Measurements from ENCODE around the gene SNAP25. TPM values are rescaled to one million over a fixed set of nuclear protein-coding genes. Genes with fewer than 3 reads are reported as not detected.

Gene SNAP25
- total RNA-seq, 1 experiment from 2014 or later = not detected

DNA sequence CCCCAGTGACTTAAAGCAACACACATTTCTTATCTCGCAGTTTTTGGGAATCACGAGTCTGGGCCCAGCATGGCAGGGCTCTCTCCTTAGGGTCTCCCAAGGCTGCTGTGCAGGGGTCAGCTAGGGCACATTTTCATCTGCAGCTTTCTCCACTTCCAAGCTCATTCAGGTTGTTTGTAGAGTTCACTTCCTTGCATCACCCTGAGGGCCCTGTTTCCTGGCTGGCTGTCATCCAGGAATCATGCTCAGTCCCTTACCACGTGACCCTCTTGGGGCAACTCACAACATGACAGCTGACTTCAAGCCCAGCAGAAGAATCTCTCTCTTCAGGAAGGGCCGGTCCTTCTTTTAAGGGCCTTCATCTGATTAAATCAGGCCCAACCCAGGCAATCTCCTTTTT is 21.3 kb downstream of the SNAP25 start:
- BruUV-seq (replicated peaks) = no TSS peak
- H3K9me3 ChIP-seq (ENCODE audit: low read length) = no peaks in the 10 kb centered on the region
- H3K4me1 ChIP-seq (ENCODE audit: insufficient read depth, low read length) = no peaks in the 10 kb centered on the region
- intact Hi-C loops (cut with micrococcal nuclease) = no loop called here
- ChIA-PET CTCF (no interaction called here), POLR2A (ENCODE audit: unreplicated experiment) (no interaction called here)
- no peaks in the 10 kb centered on the region for H3K79me2 ChIP-seq (ENCODE audit: low read length)
- no peak overlapping the region for H3K9ac ChIP-seq (ENCODE audit: low read length)
- peaks cover 14% of the 10 kb centered on the region; the same call in 1 of the 2 replicates for H3K27me3 ChIP-seq (ENCODE audit: low read length)
- no peaks in the 10 kb centered on the region for H3F3A ChIP-seq (ENCODE audit: low read length, unreplicated experiment)
- no peak for ATAC-seq
- H3K9me2 ChIP-seq (replicated peaks; ENCODE audit: low read length) = no peaks in the 10 kb centered on the region
- DNase-seq = peak; percentile 32
- no peaks in the 10 kb centered on the region for H4K20me1 ChIP-seq (ENCODE audit: low read length)
- no peak overlapping the region for H3K4me3 ChIP-seq (ENCODE audit: low read length)
- H2AFZ ChIP-seq (ENCODE audit: low read length) = no peak overlapping the region
- no peak for TF ChIP-seq EZH2 (IDR thresholded peaks at IDR 0.05; ENCODE audit: low read length, unreplicated experiment)
- no peak for TF ChIP-seq EZH2phosphoT487 (IDR thresholded peaks at IDR 0.05; ENCODE audit: borderline replicate concordance, low read length)
- no peak for TF ChIP-seq CTCF (conservative IDR thresholded peaks at IDR 0.05; ENCODE audit: low read depth, low read length)
- H3K36me3 ChIP-seq (ENCODE audit: low read depth, low read length) = no peaks in the 10 kb centered on the region
- H3K4me2 ChIP-seq (ENCODE audit: low read length) = no peak overlapping the region
- no peak overlapping the region for H3K27ac ChIP-seq (ENCODE audit: low read length)

DNA sequence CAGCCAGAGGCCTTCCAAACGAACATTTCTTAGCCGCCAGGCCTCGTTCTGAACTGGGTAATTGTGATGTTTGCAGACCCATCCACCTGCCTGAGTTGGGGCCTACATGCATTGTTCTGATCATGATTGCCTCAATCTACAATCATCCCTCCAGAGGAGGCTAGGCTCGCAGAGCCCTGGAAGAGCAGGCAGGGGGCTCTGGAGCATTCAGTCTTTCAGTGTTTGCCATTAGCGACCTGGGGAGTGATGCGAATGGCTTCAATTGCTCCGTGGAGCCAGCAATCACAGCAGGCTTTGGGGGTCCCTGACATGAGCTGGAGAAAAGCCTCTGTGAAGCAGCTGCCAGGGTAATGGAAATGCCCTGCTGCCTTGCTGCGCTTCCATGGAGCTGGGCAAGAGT is 22.0 kb downstream of the SNAP25 start:
- Histone ChIP-seq H3K9me3 (ENCODE audit: low read length) (no peaks in the 10 kb centered on the region), H3K27ac (ENCODE audit: low read length) (no peak overlapping the region), H3K4me2 (ENCODE audit: low read length) (no peak overlapping the region), H3K4me1 (ENCODE audit: insufficient read depth, low read length) (no peaks in the 10 kb centered on the region), H3F3A (ENCODE audit: low read length, unreplicated experiment) (no peaks in the 10 kb centered on the region), H3K79me2 (ENCODE audit: low read length) (no peaks in the 10 kb centered on the region), H3K9me2 (replicated peaks; ENCODE audit: low read length) (no peaks in the 10 kb centered on the region), H3K36me3 (ENCODE audit: low read depth, low read length) (no peaks in the 10 kb centered on the region), H3K9ac (ENCODE audit: low read length) (no peak overlapping the region), H4K20me1 (ENCODE audit: low read length) (no peaks in the 10 kb centered on the region), H3K4me3 (ENCODE audit: low read length) (no peak overlapping the region), H3K27me3 (ENCODE audit: low read length) (peaks cover 20% of the 10 kb centered on the region; the same call in 1 of the 2 replicates), H2AFZ (ENCODE audit: low read length) (no peak overlapping the region)
- ChIA-PET POLR2A (ENCODE audit: unreplicated experiment) (no interaction called here), CTCF (no interaction called here)
- intact Hi-C loops (cut with micrococcal nuclease) = no loop called here
- DNase-seq (no peak), ATAC-seq (no peak)
- no TSS peak for BruUV-seq (replicated peaks)
- TF ChIP-seq EZH2phosphoT487 (IDR thresholded peaks at IDR 0.05; ENCODE audit: borderline replicate concordance, low read length) (no peak), EZH2 (IDR thresholded peaks at IDR 0.05; ENCODE audit: low read length, unreplicated experiment) (no peak), CTCF (conservative IDR thresholded peaks at IDR 0.05; ENCODE audit: low read depth, low read length) (no peak)

- ChIA-PET POLR2A (ENCODE audit: unreplicated experiment) (no interaction called here), CTCF (no interaction called here)
- Histone ChIP-seq H3K27me3 (ENCODE audit: low read length) (peaks cover 34% of the 10 kb centered on the region; the same call in 1 of the 2 replicates), H3K36me3 (ENCODE audit: low read depth, low read length) (no peaks in the 10 kb centered on the region), H3K9me3 (ENCODE audit: low read length) (no peaks in the 10 kb centered on the region), H3K4me2 (ENCODE audit: low read length) (no peak overlapping the region), H3K27ac (ENCODE audit: low read length) (no peak overlapping the region), H3K4me1 (ENCODE audit: insufficient read depth, low read length) (no peaks in the 10 kb centered on the region), H4K20me1 (ENCODE audit: low read length) (no peaks in the 10 kb centered on the region), H3K79me2 (ENCODE audit: low read length) (no peaks in the 10 kb centered on the region), H3K9me2 (replicated peaks; ENCODE audit: low read length) (no peaks in the 10 kb centered on the region), H2AFZ (ENCODE audit: low read length) (no peak overlapping the region), H3F3A (ENCODE audit: low read length, unreplicated experiment) (no peaks in the 10 kb centered on the region), H3K4me3 (ENCODE audit: low read length) (no peak overlapping the region), H3K9ac (ENCODE audit: low read length) (no peak overlapping the region)
- no TSS peak for BruUV-seq (replicated peaks)
- intact Hi-C loops (cut with micrococcal nuclease) = no loop called here
- TF ChIP-seq EZH2phosphoT487 (IDR thresholded peaks at IDR 0.05; ENCODE audit: borderline replicate concordance, low read length) (no peak), EZH2 (IDR thresholded peaks at IDR 0.05; ENCODE audit: low read length, unreplicated experiment) (no peak), CTCF (conservative IDR thresholded peaks at IDR 0.05; ENCODE audit: low read depth, low read length) (no peak)
- DNase-seq = no peak
- no peak for ATAC-seq
These were observed 23.5 kb downstream of the SNAP25 start for GRCh38 chr20:10242166-10242565.
